ENCODE results near the gene CST9. TPM values are rescaled to one million over a fixed set of nuclear protein-coding genes. Genes with fewer than 3 reads are reported as not detected.

Gene CST9
- total RNA-seq, result not detected
- long read RNA-seq, result 0 reads

GRCh38 chr20:23605867-23606651 lies at the start of gene CST9:
Gene CST9 (minus strand): TSS chr20:23605917. CDS start chr20:23605864, 53 bp downstream.
- ATAC-seq, result no peak

GRCh38 chr20:23654717-23655116 lies 49.0 kb upstream of the CST9 start:
- DNase-seq (no peak), ATAC-seq (no peak)
- no peaks in the 10 kb centered on the region for H3K27me3 ChIP-seq (ENCODE audit: low read depth)
- no peak overlapping the region for H3K27ac ChIP-seq
- intact Hi-C loops (cut with DNase I), result no loop called here
- no peaks in the 10 kb centered on the region for H3K36me3 ChIP-seq
- H3K4me1 ChIP-seq, result peaks cover 33% of the 10 kb centered on the region
- no peak for TF ChIP-seq CTCF (IDR thresholded peaks at IDR 0.05)
- no peak overlapping the region for H3K4me3 ChIP-seq
- H3K9me3 ChIP-seq, result no peaks in the 10 kb centered on the region

More at GRCh38 chr20:23605867-23606651, at the start of gene CST9:
- H3K36me3 ChIP-seq, result no peaks in the 10 kb centered on the region
- TF ChIP-seq CTCF (IDR thresholded peaks at IDR 0.05), result no peak
- intact Hi-C loops (cut with DNase I), result no loop called here
- no peaks in the 10 kb centered on the region for H3K27me3 ChIP-seq (ENCODE audit: low read depth)
- no peak within 1 kb of the TSS for H3K27ac ChIP-seq
- H3K4me1 ChIP-seq, result no peaks in the 10 kb centered on the region
- no peak within 1 kb of the TSS for H3K4me3 ChIP-seq
- no peak for DNase-seq
- no peaks in the 10 kb centered on the region for H3K9me3 ChIP-seq

GRCh38 chr20:23654000-23654399 lies 48.3 kb upstream of the CST9 start:
- H3K4me1 ChIP-seq, result peaks cover 33% of the 10 kb centered on the region
- no peaks in the 10 kb centered on the region for H3K36me3 ChIP-seq
- no peak overlapping the region for H3K27ac ChIP-seq
- TF ChIP-seq CTCF (IDR thresholded peaks at IDR 0.05), result no peak
- no peak for ATAC-seq
- intact Hi-C loops (cut with DNase I), result no loop called here
- no peak overlapping the region for H3K4me3 ChIP-seq
- no peaks in the 10 kb centered on the region for H3K9me3 ChIP-seq
- no peaks in the 10 kb centered on the region for H3K27me3 ChIP-seq (ENCODE audit: low read depth)
- no peak for DNase-seq

- no peaks in the 10 kb centered on the region for H3K27me3 ChIP-seq (ENCODE audit: low read depth)
- no peaks in the 10 kb centered on the region for H3K9me3 ChIP-seq
- H3K36me3 ChIP-seq, result no peaks in the 10 kb centered on the region
- no peak for TF ChIP-seq CTCF (IDR thresholded peaks at IDR 0.05)
- ATAC-seq (no peak), DNase-seq (no peak)
- H3K4me1 ChIP-seq, result peaks cover 33% of the 10 kb centered on the region
- no peak overlapping the region for H3K27ac ChIP-seq
- intact Hi-C loops (cut with DNase I), result no loop called here
- no peak overlapping the region for H3K4me3 ChIP-seq
Measured at GRCh38 chr20:23653400-23653938, 47.8 kb upstream of the CST9 start.

- Histone ChIP-seq H3K27me3 (ENCODE audit: low read depth) (no peaks in the 10 kb centered on the region), H3K4me3 (no peak overlapping the region), H3K36me3 (no peaks in the 10 kb centered on the region), H3K4me1 (peaks cover 33% of the 10 kb centered on the region), H3K27ac (no peak overlapping the region), H3K9me3 (no peaks in the 10 kb centered on the region)
- no peak for TF ChIP-seq CTCF (IDR thresholded peaks at IDR 0.05)
- ATAC-seq (no peak), DNase-seq (no peak)
- intact Hi-C loops (cut with DNase I), result no loop called here
Measured at GRCh38 chr20:23652926-23653325, 47.2 kb upstream of the CST9 start.

All from lower lobe of right lung (tissue), 2 donors.